GM12878 (cell line): ENCODE measurements around the gene SLC37A3. TPM values are rescaled to one million over a fixed set of nuclear protein-coding genes. Genes with fewer than 3 reads are reported as not detected.

ENCODE experiments used
- ATAC-seq: fragments of 200-7000 bp; cut with Tn5 transposase; 3 replicates; pipeline ENCODE4 v1.9.1; 2020; ENCODE audit warnings: mild to moderate bottlenecking, moderate library complexity
- BruUV-seq: library from RNA; stranded (reverse); fragments of 400-500 nt; replicated peaks from 2 replicates; lab custom pipeline; 2021; lab: Mats Ljungman, UMichigan
- CTCF ChIA-PET: fragments of 300-600 bp; sonication (Branson Sonifier 250); formaldehyde crosslinking; extraction: SDS; loops from one replicate; lab custom pipeline; 2021; ENCODE audit warnings: inconsistent platforms; lab: Yijun Ruan, JAX
- POLR2A ChIA-PET: fragments of 350-600 bp; formaldehyde crosslinking; extraction: SDS; loops from one replicate; lab custom pipeline; 2021; ENCODE audit warnings: inconsistent platforms; lab: Charles Lee
- RAD21 ChIA-PET: fragments of 300-600 bp; sonication (Branson Sonifier 250); formaldehyde crosslinking; loops from one replicate; lab custom pipeline; 2023; ENCODE audit warnings: antibody characterized with exemption; ENCODE audit not compliant: unreplicated experiment; lab: Charles Lee
- SMC1A ChIA-PET: fragments of 300-600 bp; sonication (Branson Sonifier 250); formaldehyde crosslinking; loops from one replicate; lab custom pipeline; 2023; ENCODE audit not compliant: unreplicated experiment, uncharacterized antibody; lab: Charles Lee
- DNase-seq: peaks from one replicate; pipeline ENCODE4 v3.0.0-alpha.2; 2011; ENCODE audit warnings: low read depth, low spot score
- FAIRE-seq: peaks from 3 replicates; lab custom pipeline; 2011; peaks lifted over from hg19 to GRCh38; lab: Jason Lieb, UNC
- H2AFZ ChIP-seq: 2 replicates; pipeline ENCODE4 v1.6.0; 2011; ENCODE audit warnings: low read depth, low read length, control low read depth; ENCODE audit not compliant: control insufficient read depth
- H3K27ac ChIP-seq: 2 replicates; pipeline ENCODE4 v1.5.1; 2011; ENCODE audit warnings: control low read depth; ENCODE audit not compliant: control insufficient read depth, insufficient read depth
- H3K27me3 ChIP-seq, 2 experiments: replicated peaks in 1 of 2; 2 replicates each; pipeline versions ENCODE4 v1.6.0 to v1.6.1; 2011; ENCODE audit warnings: low read length in 1 of 2; ENCODE audit not compliant: control insufficient read depth in 2 of 2, insufficient read depth in 2 of 2
- H3K36me3 ChIP-seq, 2 experiments: 2 replicates each; pipeline ENCODE4 v1.5.1; 2011; ENCODE audit warnings: low read length in 1 of 2; ENCODE audit not compliant: control insufficient read depth in 2 of 2, insufficient read depth in 2 of 2
- H3K4me1 ChIP-seq: 2 replicates; pipeline ENCODE4 v1.6.1; 2011; ENCODE audit warnings: mild to moderate bottlenecking, low read length, moderate library complexity, mixed read lengths; ENCODE audit not compliant: control insufficient read depth, insufficient read depth
- H3K4me2 ChIP-seq: 2 replicates; pipeline ENCODE4 v1.6.0; 2011; ENCODE audit warnings: control low read depth; ENCODE audit not compliant: control insufficient read depth, insufficient read depth
- H3K4me3 ChIP-seq: fragments of 200-600 bp; sonication (generic); 2 replicates; pipeline ENCODE4 v1.5.1; 2016
- H3K79me2 ChIP-seq: 2 replicates; pipeline ENCODE4 v1.6.0; 2011; ENCODE audit warnings: low read length; ENCODE audit not compliant: control insufficient read depth, insufficient read depth
- H3K9ac ChIP-seq: 2 replicates; pipeline ENCODE4 v1.8.0; 2011; ENCODE audit warnings: low read length, control low read depth, mixed read lengths; ENCODE audit not compliant: control insufficient read depth, insufficient read depth
- H3K9me3 ChIP-seq: replicated peaks from 3 replicates; pipeline ENCODE4 v1.5.1; 2011; ENCODE audit warnings: mild to moderate bottlenecking, low read length; ENCODE audit not compliant: control insufficient read depth, insufficient read depth
- H4K20me1 ChIP-seq: 2 replicates; pipeline ENCODE4 v1.6.0; 2011; ENCODE audit not compliant: control insufficient read depth, insufficient read depth
- NKRF ChIP-seq: fragments of 450-650 bp; conservative IDR thresholded peaks from 2 replicates; pipeline ENCODE4 v1.6.1; 2017; ENCODE audit warnings: mild to moderate bottlenecking, moderate library complexity
- POLR2A ChIP-seq: IDR thresholded peaks from 2 replicates; pipeline ENCODE4 v1.6.1; 2011; ENCODE audit warnings: low read depth, mild to moderate bottlenecking, low read length
- RFX5 ChIP-seq: IDR thresholded peaks from 2 replicates; pipeline ENCODE4 v1.6.1; 2011; ENCODE audit warnings: low read depth, low read length, improper control_type of control experiment
- SMARCA5 ChIP-seq: fragments of 450-650 bp; IDR thresholded peaks from 2 replicates; pipeline ENCODE4 v1.6.1; 2017; ENCODE audit warnings: mild to moderate bottlenecking
- TARDBP ChIP-seq: IDR thresholded peaks from 2 replicates; pipeline ENCODE4 v1.6.1; 2016; ENCODE audit warnings: borderline replicate concordance
- ZNF24 ChIP-seq: fragments of 450-650 bp; IDR thresholded peaks from 2 replicates; pipeline ENCODE4 v1.6.1; 2017; ENCODE audit warnings: antibody characterized with exemption, mild to moderate bottlenecking
- ZZZ3 ChIP-seq: IDR thresholded peaks from 2 replicates; pipeline ENCODE4 v1.6.1; 2011; ENCODE audit warnings: low read depth; ENCODE audit not compliant: control insufficient read depth, insufficient read length
- WGBS: methylation state at CpG from one replicate; pipeline ENCODE4 v1.1.6; 2016; ENCODE audit warnings: low lambda C conversion rate; ENCODE audit not compliant: insufficient replicate concordance, insufficient coverage; ENCODE audit errors: missing lambda C conversion rate; 5-methylcytosine and 5-hydroxymethylcytosine counted together
- in situ Hi-C: fragments of 300-500 bp; cut with MboI; formaldehyde crosslinking; loops from 9 replicates; pipeline ENCODE4 v1.14.3; 2018; ENCODE audit warnings: mixed read lengths
- intact Hi-C: fragments of 100-400 bp; cut with micrococcal nuclease; formaldehyde crosslinking; loops from one replicate; pipeline ENCODE4 v1.14.2; 2022; ENCODE audit not compliant: unreplicated experiment
- polyA plus RNA-seq, 11 experiments: library from polyadenylated mRNA; depleted of rRNA in 4 of 11; unstranded in 6 of 11; stranded (reverse) in 5 of 11; fragments of >200 nt; fragmentation: Nextera tagmentation in 4 of 11; fragmentation: Illumina TruSeq in 1 of 11; extraction: Ambion mirVana in 4 of 11; extraction: Trizol in 1 of 11; gene quantifications; 1 replicate in 1 of 11; 2 replicates in 10 of 11; pipeline versions ENCODE4 v1.2.1 to v1.2.3, GENCODE V29; 2011 to 2016; ENCODE audit warnings: inconsistent platforms in 2 of 11, missing spikeins in 2 of 11, low read depth in 1 of 11
- total RNA-seq, 4 experiments: library from RNA; depleted of rRNA in 3 of 4; stranded (reverse); fragments of >200 nt in 3 of 4; fragmentation: Illumina TruSeq in 1 of 4; extraction: Trizol in 1 of 4; gene quantifications; 2 replicates each; pipeline versions ENCODE4 v1.2.1 to v1.2.3, GENCODE V29; 2013 to 2021

The SLC37A3 gene
- total and polyA plus RNA-seq, 10 of the 15 experiments (the other 5 are each of a cell fraction or from before 2014, with no cell fraction given), result 3.7 to 13.6 (median 11.0) TPM

GRCh38 chr7:140425718-140426117 is 27.4 kb upstream of the SLC37A3 start:
- WGBS, result 62% methylated on average over 12 of the region's 12 CpGs

More at GRCh38 chr7:140425718-140426117, 27.4 kb upstream of the SLC37A3 start:
- POLR2A ChIA-PET, result no interaction called here
- Histone ChIP-seq H3K79me2 (no peaks in the 10 kb centered on the region), H2AFZ (no peak overlapping the region), H3K27me3 (no peaks in the 10 kb centered on the region), H4K20me1 (no peaks in the 10 kb centered on the region), H3K9ac (no peak overlapping the region), H3K4me3 (no peak overlapping the region), H3K27ac (no peak overlapping the region), H3K36me3 (no peaks in the 10 kb centered on the region), H3K9me3 (no peaks in the 10 kb centered on the region), H3K4me2 (no peak overlapping the region), H3K4me1 (no peaks in the 10 kb centered on the region)
- SMC1A ChIA-PET, result no interaction called here
- intact Hi-C loops, result no loop called here
- RAD21 ChIA-PET, result no interaction called here
- CTCF ChIA-PET, result interaction anchor here (0.6 kb wide), 1 partner anchor 830 kb away, joined by 3 read pairs; no protein-coding TSS in a partner anchor
- TF ChIP-seq TARDBP (no peak), ZNF24 (no peak), POLR2A (no peak), ZZZ3 (no peak), SMARCA5 (no peak), RFX5 (no peak), NKRF (no peak)
- FAIRE-seq (no peak), DNase-seq (no peak), ATAC-seq (no peak)
- BruUV-seq, result no TSS peak
- in situ Hi-C loops, result no loop called here
